HG03565 (cell line): ENCODE data around the gene FSTL5.
"Not testable (repeated sequence)": the region's sequence is repeated elsewhere in the genome, so short reads cannot be mapped to it uniquely, and the experiment has no call there.

ENCODE experiments used
- ATAC-seq: cut with Tn5 transposase; IDR thresholded peaks from one replicate; pipeline ENCODE4 v1.9.1; 2021; ENCODE audit warnings: mild to moderate bottlenecking, moderate library complexity; ENCODE audit not compliant: unreplicated experiment

Gene FSTL5

DNA sequence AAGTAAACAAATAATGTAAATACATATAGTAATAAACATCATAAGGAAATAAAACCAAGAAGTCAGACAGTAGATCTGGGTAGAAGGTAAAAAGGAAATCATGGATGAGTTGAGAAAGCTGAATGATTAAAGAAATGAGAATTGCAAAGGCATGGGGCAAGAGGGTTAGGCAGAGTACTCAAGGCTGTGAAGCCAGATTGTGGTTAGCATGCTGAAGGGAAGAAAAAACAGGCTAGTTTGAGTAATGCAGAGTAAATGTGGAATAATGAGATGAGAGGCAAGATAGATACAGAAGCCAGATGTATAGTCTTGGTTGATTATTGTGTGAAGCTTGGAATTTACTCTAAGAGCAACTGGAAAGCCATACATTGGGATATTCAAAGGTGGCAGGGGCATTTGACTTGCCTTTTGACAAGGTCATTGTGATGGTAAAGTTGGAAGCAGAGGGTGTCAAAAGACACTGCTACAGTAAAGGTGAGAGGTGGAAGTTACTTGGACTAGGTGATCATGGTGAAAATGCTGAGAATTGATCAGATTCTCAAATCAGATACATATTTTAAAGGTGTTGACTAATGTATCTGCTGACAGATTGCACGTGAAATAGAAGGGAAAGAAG, 307.0 kb downstream of the FSTL5 start:
- ATAC-seq: no peak

DNA sequence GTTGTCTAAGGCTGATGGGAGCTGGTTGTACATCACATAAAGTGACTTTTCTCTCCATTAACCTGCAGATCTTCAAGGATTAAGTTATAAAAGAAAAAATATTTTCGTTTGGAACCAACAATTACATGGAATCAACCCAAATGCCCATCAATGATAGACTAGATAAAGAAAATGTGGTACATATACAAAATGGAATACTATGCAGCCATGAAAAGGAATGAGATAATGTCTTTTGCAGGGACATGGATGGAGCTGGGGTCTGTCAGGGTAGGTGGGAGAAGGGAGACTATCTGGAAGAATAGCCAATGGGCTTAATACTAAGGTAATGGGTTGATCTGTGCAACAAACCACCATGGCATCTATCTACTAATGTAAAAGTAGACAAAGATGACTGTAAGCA, 313.2 kb downstream of the FSTL5 start:
- ATAC-seq: no peak

DNA sequence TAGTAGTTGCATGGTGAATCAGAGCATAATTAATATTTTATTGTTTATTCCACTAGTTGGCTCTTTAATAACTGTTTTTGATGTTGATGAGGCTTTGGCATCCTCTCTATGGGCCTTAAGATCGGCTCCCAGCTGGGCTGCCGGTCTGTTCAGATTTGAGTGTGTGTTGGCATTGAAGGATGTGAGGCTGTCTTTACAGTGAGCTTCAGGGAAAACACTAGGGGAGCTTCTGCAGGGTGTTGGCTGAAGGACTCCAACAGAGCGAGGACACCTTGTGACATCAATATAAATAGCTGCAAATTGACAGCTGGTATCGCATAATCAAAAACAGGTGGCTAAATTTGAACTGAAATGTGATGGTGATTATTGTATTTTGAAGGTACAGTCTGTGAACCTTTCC, 322.0 kb downstream of the FSTL5 start:
- ATAC-seq: no peak

DNA sequence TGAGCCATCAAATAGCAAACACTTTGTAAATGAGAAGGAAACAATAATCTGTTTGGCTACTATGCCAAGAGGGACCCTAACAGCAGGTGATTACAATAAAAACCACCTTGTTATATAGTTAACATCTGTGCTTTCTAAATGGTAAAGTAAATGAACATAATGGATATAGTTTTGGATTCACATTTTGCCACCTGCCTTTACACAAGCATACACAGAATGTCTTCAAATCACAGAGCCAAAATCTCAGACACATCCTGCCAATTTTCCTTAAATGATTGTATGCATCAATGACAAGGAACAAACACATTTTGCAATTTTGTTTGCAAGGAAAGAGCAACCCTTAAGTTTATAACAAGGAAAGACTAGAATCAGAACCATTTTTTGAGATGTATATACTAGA, 334.2 kb downstream of the FSTL5 start:
- ATAC-seq: no peak

DNA sequence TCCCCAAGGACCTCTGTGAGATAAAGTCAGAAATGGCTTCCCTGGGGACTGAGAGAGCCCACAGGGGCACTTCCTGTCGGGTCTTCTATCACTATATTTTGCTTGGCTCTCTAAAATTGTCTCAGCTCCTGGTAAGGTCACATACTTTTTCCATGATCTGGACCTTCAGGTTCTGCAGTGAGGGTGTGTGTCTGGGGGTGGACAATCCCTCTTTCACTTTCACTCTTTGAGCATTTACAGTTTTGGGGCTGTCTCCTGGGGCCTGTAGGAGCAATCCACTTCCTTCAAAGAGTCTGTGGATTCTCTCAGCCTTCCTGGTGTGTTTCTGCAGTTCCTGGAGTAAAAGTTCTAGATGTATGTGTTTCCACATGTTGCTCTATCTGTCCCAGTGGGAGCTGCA, 335.7 kb downstream of the FSTL5 start:
- ATAC-seq: no peak

DNA sequence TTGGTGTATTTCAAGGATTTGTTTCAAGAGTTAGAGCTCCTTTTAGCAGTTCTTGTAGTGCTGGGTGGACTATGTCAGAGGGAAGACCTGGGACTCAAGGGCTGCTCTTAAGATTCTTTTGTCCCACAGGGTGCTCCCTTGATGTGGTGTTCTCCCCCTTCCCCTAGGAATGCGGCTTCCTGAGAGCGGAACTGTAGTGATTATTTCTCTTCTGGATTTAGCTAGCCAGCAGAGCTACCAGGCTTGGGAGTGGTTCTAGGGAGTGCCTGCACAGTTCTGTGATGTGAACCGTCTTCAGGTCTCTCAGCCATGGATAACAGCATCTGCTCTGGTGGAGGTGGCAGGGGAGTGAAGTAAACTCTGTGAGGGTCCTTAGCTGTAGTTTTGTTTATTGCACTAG, 336.8 kb downstream of the FSTL5 start:
- ATAC-seq: no peak

DNA sequence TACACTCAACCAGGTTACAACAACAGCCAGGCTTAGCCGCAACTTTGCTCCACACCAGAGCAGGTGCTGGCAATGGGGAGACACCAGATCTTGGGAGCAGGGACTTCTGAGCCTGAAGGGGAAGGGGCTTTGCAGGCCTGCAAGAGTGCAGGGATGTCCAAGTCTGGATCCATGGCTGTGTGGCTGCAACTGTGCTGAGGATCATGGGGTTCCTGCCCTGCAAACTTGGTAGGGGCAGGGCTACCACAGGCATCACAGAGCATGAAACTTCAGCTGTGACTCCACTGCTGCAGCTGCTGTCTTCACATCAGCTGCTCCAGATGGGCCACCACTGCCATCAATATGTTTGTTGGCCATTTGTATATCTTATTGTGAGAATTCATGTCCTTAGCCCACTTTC, 340.4 kb downstream of the FSTL5 start:
- ATAC-seq: no peak

DNA sequence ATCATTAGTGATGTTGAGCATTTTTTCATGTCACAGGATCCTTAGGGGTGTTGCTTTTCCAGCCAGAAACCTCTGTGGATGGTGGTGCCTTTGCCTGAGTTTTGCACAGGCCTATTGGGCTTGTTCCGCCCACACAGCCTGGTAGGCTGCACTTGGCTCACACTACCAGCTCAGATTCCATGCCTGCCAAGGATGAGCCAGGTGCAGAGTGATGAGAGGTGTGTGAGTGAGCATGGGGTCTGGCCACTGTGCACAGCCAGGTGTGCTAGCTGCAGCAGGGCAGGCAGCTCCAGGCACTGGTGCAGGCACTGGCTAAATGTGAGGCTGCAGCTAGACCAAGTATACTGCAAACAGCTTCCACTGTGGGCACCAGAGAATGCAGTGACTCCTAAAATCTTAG, 341.6 kb downstream of the FSTL5 start:
- no peak for ATAC-seq

DNA sequence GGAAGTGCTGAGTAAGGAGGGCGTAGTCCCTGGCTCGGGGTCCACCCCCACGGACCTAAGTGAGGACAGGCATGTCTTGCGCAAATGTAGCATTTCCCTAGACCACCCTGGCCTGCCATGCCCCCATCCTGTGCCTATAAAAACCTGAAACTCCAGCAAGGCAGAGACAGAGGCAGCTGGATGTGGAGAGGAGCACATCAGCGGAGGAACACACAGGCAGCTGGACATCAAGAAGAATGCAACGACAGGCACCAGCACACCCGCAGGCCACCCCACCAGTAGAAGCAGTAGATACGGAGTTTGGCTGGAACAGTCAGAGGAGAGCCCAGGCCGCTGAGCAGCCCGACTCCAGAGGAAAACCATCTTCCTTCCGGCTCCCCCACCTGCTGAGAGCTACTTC, 345.9 kb downstream of the FSTL5 start:
- no peak for ATAC-seq

DNA sequence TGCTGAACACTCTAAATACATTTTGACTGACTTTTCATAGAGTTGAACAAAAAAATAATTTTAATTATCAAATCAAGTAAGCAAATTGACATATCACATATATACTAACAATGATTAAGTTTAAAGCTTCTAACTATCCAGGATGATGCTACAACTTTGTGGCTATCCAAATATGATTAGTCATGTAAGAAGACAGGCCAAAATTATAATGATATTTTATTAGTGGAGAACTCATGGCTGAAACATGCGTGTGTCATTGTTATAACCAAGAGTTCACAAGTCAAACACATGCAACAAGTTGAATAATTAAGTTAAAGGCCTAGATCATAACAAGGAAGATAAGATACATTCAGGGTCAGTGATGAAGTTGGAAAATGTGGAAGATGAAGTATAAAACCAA, 346.8 kb downstream of the FSTL5 start:
- ATAC-seq: no peak

DNA sequence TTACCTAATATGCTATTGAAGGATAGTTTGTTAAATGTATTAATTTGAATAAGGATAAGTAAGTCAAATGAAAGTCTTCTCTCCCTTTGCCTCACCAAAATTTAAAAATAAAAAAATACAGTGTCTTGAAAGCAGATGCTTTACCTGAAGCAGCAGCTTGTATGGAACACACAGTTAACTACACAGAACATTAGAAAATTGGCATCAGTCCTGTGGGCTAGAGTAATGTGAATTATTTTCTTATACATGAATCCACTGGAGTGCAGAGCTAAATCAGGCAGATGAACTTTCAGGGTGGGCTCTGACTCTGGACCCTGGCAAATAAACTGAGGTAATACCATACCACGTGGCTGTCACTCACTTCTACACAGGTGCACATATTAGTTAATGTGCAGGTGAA, 348.0 kb downstream of the FSTL5 start:
- ATAC-seq: no peak

DNA sequence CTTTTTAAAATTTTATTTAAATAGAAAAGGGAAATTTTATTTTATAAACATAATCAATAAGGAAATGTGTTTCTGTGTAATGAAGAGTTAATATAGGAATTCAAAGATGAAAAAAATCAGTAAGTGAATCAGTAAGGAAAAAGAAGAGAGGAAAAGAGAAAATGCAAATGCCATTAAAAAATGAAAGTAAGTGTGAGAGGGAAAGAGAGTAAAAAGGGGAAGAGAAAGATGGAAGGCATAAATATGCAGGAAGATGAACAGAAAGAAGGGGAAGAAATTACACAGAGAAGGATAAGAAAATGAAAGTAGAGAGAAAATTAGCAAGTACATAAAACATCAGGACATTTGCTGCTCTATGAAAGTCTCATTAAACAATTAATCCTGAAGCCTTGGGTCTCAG, 349.9 kb downstream of the FSTL5 start:
- no peak for ATAC-seq

DNA sequence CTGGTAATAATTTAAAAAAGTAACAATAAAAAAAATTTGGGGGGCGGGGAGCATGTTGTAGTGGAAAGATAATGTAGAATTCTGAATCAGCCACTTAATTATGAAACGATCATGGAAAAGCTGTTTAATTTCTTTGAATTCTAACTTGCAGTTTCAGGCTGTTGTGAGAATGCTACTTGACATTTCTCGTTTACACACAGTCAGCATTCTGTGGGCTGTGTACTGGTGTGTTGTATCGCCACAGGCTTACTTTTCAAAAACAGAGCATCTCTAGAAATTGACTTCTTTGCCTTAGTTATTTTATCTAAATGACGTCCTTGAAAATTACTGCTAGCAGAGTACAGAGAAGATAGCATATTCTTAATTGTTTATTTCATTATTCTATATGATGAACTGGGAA, 350.4 kb downstream of the FSTL5 start:
- no peak for ATAC-seq

DNA sequence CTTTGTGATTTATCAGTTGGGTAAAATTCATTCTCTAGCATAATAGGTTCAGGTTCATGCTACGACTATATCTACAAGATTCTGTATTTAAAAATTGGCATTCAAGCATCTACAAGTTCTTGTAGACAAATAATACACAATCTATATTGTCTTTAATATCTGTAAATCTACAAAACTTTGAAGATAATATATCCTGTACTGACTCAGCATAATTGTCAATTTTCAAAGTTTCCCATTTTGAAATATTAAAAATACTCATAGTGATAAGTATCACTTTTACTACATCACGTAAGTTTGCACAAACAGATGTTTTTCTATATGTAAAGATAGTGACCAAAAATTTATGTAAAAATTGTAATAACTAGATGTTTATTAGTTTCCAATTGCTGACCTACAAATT, 360.6 kb downstream of the FSTL5 start:
- ATAC-seq: no peak

DNA sequence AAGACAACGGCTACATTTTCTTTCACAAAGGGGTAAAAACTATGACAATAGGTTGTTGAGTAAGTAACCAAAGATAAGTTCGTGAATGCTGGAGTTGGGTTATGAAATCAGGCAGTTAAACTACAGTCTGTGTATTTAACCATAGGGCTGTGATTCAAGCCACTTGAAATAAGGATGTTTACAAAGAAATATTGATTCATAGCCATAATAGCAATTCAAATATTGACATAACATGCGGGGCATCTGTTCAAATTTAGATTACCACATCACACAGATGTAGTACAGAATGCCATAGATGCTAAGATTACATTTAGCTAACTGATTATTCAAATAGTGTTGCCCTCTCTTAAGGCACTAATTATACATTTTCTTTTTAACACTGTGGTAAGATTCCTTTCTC, 364.1 kb downstream of the FSTL5 start:
- no peak for ATAC-seq

DNA sequence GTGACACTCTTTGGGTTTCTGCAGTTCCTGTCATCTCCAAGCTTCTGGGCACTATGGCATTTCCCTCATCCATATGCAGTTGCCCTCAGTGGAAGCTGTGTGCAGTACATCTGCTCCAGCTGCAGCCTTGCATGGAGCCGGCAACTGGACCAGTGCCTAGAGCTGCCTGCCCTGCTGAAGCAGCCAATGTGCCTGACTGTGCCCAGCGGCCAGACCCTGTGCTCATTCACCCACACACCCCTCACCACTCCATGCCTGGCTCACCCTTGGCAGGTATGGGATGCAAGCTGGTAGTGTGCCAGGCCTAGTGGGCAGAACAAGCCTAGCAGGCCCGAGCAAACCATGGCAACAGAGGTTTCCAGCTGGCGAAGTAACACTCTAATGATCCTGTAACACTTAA, 370.8 kb downstream of the FSTL5 start:
- no peak for ATAC-seq

DNA sequence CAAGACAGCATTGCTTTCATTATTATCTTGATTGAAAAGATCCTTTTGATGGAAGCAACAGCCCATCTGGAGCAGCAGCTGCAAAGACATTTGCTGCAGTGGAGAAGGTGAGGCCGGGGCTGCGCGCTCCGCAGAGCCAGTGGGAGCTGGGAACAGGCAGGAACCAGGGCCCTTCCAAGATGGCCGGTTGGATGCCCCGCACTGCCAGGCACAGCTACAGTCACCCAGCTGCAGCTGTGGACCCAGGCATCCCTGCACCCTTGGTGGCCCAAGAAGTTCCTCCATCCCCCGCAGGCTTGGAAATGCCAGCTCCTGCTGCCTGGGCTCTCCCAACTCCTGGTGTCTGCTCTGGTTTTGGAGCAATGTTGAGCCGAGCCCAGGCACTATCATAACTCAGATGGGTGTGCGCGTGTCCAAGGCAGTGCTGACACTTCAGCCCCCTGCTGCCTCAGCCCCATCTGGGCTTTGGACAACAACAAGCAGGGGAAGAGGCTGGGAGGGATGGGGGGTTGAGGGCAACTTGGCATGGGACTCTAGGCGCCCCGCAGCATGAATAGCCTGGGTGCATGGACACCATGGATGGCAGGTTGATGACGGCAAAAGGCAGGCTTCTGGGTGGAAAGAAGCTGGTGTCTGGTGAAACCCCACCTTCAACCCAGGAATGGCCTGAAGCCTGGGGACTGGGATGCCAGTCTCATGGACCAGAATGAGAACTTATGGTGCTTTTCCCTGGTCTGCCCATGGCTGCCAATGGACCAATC, 371.8 kb downstream of the FSTL5 start:
- ATAC-seq: no peak

DNA sequence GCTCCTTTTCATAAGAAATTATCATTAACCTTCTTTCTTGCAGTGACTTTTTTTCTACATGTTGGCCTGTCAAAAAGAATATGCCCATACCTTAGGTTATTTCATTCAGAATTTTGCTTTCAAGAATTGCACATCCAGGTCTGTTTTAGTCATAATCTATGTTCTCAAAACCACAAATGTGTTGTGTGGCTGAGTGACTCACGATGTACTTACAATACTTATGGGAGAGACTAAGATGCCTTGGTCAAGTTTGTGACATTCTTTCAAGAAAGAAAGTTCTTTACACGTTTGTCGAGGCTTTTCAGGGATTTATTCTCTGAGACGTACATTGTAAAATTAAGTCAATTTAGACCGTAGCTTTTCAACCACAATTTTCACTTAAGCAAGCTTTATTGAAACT, 396.7 kb downstream of the FSTL5 start:
- ATAC-seq: no peak

DNA sequence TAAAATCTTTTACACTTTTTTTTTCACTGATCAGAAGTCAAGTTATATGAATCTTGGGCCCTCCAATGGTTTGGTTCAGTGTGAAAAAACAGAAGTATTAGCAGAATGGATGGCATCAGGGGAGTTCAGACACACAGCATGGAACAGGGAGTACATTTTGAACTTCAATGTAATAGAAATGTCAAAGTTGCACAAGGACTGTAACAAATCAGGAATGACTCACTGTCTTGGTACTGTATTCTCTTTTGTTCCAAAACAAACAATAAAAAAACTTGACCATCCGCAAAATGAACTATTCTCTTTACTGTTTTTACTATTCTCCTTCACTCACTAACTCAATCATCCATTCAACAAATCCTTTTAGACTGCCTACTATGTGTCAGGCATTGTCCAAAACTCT, 401.0 kb downstream of the FSTL5 start:
- no peak for ATAC-seq

DNA sequence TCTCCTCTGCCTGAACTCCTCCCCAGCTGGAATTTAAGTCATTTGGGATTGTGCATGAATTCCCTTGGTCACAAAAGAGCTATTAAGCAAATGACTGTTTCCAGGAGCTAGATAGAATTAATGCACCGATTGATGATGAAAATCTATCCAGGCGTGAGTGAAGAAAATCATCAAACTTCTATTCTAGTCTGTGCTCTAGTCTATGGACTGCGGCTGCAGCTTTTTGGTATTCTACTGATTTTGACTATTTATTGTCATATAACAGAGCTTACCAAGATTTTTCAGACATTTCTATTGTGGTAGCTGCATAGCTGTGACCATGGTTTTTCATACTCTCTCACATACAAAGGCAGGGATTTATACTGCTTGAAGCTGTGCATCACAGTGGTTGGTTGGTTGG, 403.8 kb downstream of the FSTL5 start:
- ATAC-seq: no peak

DNA sequence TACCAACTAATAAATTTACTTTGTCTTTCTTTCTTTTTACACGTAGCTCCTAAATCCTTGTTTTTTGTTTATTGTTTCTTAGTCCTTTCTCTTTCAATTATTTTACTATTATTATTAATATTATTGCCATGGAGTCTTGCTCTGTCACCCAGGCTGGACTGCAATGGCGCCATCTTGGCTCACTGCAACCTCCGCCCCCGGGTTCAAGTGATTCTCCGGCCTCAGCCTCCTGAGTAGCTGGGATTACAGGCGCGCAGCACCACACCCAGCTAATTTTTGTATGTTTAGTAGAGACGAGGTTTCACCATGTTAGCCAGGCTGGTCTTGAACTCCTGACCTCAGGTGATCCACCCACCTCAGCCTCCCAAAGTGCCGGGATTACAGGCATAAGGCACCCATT, 405.4 kb downstream of the FSTL5 start:
- not testable (repeated sequence) for ATAC-seq

DNA sequence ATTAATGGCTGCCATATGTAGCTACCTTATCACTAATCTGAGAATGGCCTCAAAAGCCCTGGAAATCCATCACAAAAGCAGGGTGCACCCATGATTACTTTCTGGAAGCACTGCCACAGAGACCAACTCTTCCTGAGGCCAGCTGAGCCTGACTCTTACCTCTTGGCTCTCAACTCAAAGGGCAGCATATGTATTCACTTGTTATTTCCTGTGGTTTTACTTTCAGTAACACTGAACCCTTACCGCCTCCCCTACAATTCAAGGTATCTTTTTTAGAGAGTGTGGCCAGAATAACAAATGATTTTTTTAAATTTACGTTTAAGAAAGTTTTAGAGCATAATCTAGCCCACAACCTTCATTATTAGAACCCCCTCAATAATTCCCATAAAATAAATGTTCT, 434.9 kb downstream of the FSTL5 start:
- no peak for ATAC-seq

DNA sequence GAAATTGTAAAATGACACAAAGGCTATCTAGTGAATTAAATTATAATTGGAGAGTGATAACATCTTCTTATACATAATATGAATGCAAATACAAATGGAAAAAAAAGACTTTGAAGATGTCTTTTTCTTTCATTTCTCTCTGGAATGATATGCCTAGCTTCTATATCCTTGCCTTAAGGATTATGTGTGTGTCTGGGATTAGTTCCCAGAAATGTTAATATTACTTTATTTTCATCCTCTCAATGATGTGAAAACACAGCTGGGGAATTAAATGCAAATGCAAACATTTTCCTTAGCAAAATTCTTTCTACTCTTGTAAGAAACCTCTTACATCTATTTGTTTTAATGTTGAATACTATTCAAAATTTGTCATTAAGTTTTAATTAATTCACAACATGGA, 441.9 kb downstream of the FSTL5 start:
- ATAC-seq: no peak
